Ishikawa (cell line): ENCODE results near the gene WSB1.

Source experiments
- CEBPB ChIP-seq: IDR thresholded peaks from 2 replicates; pipeline ENCODE4 v1.6.1; 2012
- CREB1 ChIP-seq: IDR thresholded peaks from 2 replicates; pipeline ENCODE4 v1.6.1; 2012; ENCODE audit warnings: low read depth
- EGR1 ChIP-seq: IDR thresholded peaks from 2 replicates; pipeline ENCODE4 v1.6.1; 2012
- EP300 ChIP-seq: IDR thresholded peaks from 2 replicates; pipeline ENCODE4 v1.6.1; 2012; ENCODE audit warnings: borderline replicate concordance
- FOXM1 ChIP-seq: IDR thresholded peaks from 2 replicates; pipeline ENCODE4 v1.6.1; 2012; ENCODE audit warnings: low read depth, borderline replicate concordance
- NFIC ChIP-seq: IDR thresholded peaks from 2 replicates; pipeline ENCODE4 v1.6.1; 2012
- RAD21 ChIP-seq: IDR thresholded peaks from 2 replicates; pipeline ENCODE4 v1.6.1; 2012; ENCODE audit warnings: low read depth
- TAF1 ChIP-seq: IDR thresholded peaks from 2 replicates; pipeline ENCODE4 v1.6.1; 2012; ENCODE audit warnings: low read depth, mild to moderate bottlenecking
- TCF12 ChIP-seq: IDR thresholded peaks from 2 replicates; pipeline ENCODE4 v1.6.1; 2012; ENCODE audit warnings: low read depth
- TEAD4 ChIP-seq: IDR thresholded peaks from 2 replicates; pipeline ENCODE4 v1.6.1; 2012
- YY1 ChIP-seq: IDR thresholded peaks from 2 replicates; pipeline ENCODE4 v1.6.1; 2012; ENCODE audit warnings: low read depth
- ZBTB7A ChIP-seq: IDR thresholded peaks from 2 replicates; pipeline ENCODE4 v1.6.1; 2012; ENCODE audit warnings: low read depth
- TF ChIP-seq, protein P1 (sequence below): IDR thresholded peaks from 2 replicates; pipeline ENCODE4 v1.6.1; 2012
- TF ChIP-seq, protein P2 (sequence below): IDR thresholded peaks from 2 replicates; pipeline ENCODE4 v1.6.1; 2012
- TF ChIP-seq, protein P3 (sequence below): IDR thresholded peaks from 2 replicates; pipeline ENCODE4 v1.6.1; 2012; ENCODE audit warnings: low read depth, mild to moderate bottlenecking

WSB1 gene

DNA sequence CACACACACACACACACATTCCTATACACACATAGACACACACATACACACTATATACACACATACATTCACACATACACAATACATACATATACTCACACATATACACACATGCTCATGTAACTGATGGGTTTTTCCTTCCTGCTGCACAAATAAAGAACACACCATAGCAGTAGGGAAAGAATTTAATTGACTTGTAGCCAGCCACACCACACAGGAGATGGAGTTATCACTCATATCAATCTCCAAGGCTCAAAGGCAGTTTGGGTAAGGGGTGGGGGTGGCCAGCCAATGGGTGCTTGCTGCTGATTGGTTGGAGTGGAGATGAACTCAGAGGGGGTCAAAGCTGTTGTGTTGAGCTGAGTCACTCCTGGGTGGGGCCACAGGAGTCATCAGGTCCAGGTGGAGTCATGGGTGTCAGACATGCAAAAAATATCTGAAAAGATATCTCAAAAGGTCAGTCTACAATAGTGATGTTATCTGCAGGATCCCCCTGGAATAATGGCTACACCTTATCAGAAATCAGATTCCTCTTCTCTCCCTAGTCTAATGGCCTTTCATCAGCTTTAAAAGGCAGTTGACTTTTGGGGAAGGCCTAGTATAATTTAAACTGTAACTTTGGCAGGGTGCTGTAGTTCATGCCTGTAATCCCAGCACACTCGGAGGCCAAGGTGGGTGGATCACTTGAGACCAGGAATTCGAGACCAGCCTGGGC is 46.1 kb downstream of the WSB1 start:
- TF ChIP-seq, protein P1, sequence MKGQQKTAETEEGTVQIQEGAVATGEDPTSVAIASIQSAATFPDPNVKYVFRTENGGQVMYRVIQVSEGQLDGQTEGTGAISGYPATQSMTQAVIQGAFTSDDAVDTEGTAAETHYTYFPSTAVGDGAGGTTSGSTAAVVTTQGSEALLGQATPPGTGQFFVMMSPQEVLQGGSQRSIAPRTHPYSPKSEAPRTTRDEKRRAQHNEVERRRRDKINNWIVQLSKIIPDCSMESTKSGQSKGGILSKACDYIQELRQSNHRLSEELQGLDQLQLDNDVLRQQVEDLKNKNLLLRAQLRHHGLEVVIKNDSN: no peak
- TF ChIP-seq TEAD4 (no peak), ZBTB7A (no peak), YY1 (no peak), EGR1 (no peak), NFIC (no peak), CREB1 (no peak), RAD21 (no peak), TAF1 (no peak), EP300 (no peak), CEBPB (no peak), TCF12 (no peak)
- TF ChIP-seq, protein P2, sequence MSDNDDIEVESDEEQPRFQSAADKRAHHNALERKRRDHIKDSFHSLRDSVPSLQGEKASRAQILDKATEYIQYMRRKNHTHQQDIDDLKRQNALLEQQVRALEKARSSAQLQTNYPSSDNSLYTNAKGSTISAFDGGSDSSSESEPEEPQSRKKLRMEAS: no peak

DNA sequence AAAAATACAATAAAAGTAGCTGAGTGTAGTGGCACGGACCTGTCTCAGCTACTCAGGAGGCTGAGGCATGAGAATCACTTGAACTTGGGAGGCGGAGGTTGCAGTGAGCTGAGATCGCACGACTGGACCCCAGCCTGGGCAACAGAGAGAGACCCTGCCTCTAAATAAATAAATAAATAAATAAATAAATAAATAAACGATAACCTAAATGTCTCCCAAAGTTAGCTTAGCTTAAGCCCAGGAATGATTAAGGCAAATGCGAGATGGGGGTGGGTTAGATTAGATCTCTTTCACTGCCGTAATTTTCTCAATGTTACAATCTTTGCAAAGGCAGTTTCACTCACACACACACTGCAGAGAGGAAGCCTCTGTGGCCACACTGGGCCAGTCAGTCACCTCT is 46.7 kb downstream of the WSB1 start:
- TF ChIP-seq YY1 (no peak), CEBPB (no peak), CREB1 (no peak), ZBTB7A (no peak), EP300 (no peak), TCF12 (no peak), FOXM1 (no peak), EGR1 (no peak), RAD21 (no peak), TEAD4 (no peak), TAF1 (no peak), NFIC (no peak)
- TF ChIP-seq, protein P1: no peak
- TF ChIP-seq, protein P3, sequence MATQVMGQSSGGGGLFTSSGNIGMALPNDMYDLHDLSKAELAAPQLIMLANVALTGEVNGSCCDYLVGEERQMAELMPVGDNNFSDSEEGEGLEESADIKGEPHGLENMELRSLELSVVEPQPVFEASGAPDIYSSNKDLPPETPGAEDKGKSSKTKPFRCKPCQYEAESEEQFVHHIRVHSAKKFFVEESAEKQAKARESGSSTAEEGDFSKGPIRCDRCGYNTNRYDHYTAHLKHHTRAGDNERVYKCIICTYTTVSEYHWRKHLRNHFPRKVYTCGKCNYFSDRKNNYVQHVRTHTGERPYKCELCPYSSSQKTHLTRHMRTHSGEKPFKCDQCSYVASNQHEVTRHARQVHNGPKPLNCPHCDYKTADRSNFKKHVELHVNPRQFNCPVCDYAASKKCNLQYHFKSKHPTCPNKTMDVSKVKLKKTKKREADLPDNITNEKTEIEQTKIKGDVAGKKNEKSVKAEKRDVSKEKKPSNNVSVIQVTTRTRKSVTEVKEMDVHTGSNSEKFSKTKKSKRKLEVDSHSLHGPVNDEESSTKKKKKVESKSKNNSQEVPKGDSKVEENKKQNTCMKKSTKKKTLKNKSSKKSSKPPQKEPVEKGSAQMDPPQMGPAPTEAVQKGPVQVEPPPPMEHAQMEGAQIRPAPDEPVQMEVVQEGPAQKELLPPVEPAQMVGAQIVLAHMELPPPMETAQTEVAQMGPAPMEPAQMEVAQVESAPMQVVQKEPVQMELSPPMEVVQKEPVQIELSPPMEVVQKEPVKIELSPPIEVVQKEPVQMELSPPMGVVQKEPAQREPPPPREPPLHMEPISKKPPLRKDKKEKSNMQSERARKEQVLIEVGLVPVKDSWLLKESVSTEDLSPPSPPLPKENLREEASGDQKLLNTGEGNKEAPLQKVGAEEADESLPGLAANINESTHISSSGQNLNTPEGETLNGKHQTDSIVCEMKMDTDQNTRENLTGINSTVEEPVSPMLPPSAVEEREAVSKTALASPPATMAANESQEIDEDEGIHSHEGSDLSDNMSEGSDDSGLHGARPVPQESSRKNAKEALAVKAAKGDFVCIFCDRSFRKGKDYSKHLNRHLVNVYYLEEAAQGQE: no peak
- TF ChIP-seq, protein P2: no peak

DNA sequence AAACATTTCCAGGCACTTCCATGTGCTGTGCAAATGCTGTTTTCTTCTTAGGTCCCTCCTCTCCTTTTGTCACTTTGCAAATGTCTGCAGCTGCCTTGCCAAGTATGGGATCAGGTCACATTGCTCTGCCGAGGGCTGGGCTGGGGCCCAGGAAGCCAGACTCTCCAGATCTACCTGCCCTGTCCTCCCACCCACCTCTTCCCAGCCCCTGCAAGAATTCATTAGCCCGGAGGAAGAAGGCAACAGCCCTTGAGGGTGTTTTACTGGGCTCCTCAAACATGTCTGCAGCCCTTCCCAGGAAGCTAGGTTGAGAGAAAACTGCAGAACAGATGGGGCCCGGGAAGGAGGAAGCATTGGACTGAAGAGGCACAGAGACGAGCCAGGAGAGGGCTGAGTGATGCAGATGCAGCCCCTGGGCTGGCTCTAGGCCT is 47.1 kb downstream of the WSB1 start:
- TF ChIP-seq TAF1 (no peak), ZBTB7A (no peak), CREB1 (no peak), TCF12 (no peak), FOXM1 (no peak), YY1 (no peak), EGR1 (no peak)
- TF ChIP-seq, protein P2: no peak
- TF ChIP-seq, protein P3: no peak
- TF ChIP-seq, protein P1: no peak

DNA sequence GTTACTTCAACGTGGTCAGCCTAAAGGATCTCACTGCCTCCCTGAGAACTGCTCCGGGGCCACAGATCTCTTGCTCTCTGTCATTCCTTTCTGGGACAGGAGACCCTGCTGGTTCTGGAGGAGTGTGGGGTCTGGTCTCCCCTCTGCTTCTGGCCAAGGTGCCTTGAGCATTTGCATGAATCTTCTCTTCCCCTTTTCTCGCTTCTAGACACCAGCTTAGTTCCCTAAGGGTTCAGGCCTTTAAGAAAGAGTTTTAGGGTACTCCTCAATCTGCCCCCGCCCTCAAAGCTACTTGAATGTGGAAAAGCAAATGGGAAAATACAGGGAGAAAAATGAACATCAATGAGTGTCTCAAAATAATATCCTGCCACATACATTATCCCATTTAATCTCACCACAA is 48.1 kb downstream of the WSB1 start:
- TF ChIP-seq, protein P3: no peak
